IMR-90 (cell line): ENCODE measurements around the gene MAEA.

ENCODE experiments used
- CHD1 ChIP-seq: IDR thresholded peaks from 2 replicates; pipeline ENCODE4 v1.6.1; 2012; ENCODE audit warnings: low read depth, low read length, improper control_type of control experiment
- POLR2A ChIP-seq: IDR thresholded peaks from 2 replicates; pipeline ENCODE4 v1.6.1; 2012; ENCODE audit warnings: mild to moderate bottlenecking, low read depth, low read length
- TF ChIP-seq, protein P1 (sequence below): conservative IDR thresholded peaks from 2 replicates; pipeline ENCODE4 v1.5.1; 2012; ENCODE audit warnings: mild to moderate bottlenecking, low read depth, low read length, improper control_type of control experiment

DNA sequence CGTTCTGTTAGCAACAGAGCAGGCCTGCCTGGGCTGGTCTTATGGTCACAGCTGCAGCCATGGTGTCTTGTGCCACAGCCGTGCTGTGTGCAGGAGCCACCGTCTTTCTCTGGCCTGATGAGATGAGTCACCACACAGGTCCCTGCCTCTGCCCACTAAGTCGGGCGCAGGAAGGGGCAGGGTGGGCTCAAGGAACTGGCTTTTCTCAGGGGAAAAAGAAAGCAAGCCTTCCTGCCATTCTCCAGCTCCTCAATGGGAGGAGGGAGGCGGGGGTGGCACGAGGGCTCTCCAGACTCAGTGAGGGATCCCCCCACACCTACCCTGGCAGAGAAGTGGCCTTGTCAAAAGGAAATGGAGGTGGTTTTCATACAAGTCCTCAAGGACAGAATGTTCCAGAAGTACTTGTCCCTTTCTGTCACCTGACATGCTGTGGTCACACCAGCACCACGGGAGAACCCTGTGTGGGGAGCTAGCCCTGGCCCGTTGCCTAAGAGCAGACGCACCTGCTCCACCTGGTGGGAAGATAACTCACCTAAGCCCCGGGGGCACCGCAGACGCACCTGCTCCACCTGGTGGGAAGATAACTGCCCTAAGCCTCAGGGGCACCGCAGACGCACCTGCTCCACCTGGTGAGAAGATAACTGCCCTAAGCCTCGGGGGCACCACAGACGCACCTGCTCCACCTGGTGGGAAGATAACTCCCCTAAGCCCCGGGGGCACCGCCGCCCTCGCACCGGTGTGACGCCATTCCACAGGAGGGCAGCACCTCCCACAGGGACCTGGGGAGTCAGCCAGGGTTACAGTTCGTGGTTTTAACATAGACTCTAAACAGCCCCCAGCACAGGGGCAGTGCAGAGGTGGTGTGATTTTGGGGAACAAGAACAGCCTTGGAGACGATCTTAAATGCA, 75.8 kb downstream of the MAEA start:
- TF ChIP-seq, protein P1, sequence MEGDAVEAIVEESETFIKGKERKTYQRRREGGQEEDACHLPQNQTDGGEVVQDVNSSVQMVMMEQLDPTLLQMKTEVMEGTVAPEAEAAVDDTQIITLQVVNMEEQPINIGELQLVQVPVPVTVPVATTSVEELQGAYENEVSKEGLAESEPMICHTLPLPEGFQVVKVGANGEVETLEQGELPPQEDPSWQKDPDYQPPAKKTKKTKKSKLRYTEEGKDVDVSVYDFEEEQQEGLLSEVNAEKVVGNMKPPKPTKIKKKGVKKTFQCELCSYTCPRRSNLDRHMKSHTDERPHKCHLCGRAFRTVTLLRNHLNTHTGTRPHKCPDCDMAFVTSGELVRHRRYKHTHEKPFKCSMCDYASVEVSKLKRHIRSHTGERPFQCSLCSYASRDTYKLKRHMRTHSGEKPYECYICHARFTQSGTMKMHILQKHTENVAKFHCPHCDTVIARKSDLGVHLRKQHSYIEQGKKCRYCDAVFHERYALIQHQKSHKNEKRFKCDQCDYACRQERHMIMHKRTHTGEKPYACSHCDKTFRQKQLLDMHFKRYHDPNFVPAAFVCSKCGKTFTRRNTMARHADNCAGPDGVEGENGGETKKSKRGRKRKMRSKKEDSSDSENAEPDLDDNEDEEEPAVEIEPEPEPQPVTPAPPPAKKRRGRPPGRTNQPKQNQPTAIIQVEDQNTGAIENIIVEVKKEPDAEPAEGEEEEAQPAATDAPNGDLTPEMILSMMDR: no peak
- no peak for TF ChIP-seq CHD1
- TF ChIP-seq POLR2A: no peak
